Heart left ventricle (tissue), 16 donors: Measurements from ENCODE around the gene PCSK6. TPM values are rescaled to one million over a fixed set of nuclear protein-coding genes. Genes with fewer than 3 reads are reported as not detected.

Experiments used
- ATAC-seq, 4 donors: fragments of 200-7000 bp; cut with Tn5 transposase; one replicate each; pipeline ENCODE4 v1.9.1; 2020 to 2022; ENCODE audit warnings: moderate library complexity in 4 of 4, mild to moderate bottlenecking in 3 of 4, moderate number of reproducible peaks in 1 of 4
- DNase-seq, 5 donors: peaks; one replicate each; pipeline ENCODE4 v3.0.0-alpha.2; 2020
- H3K27ac ChIP-seq, 12 donors: fragments of 200-600 bp; sonication (generic) in 4 of 12; one replicate each; pipeline versions ENCODE4 v1.5.0 to v1.8.0; 2016 to 2022; ENCODE audit warnings: mild to moderate bottlenecking in 2 of 12
- H3K27me3 ChIP-seq, 9 donors: fragments of 200-600 bp; sonication (generic) in 2 of 9; one replicate each; pipeline versions ENCODE4 v1.5.1 to v1.8.0; 2016 to 2022; ENCODE audit warnings: mild to moderate bottlenecking in 3 of 9
- H3K36me3 ChIP-seq, 9 donors: fragments of 200-600 bp; sonication (generic) in 2 of 9; one replicate each; pipeline versions ENCODE4 v1.5.0 to v1.8.0; 2018 to 2022; ENCODE audit warnings: mild to moderate bottlenecking in 2 of 9
- H3K4me1 ChIP-seq, 12 donors: fragments of 200-600 bp; sonication (generic) in 4 of 12; one replicate each; pipeline versions ENCODE4 v1.5.0 to v1.8.0; 2016 to 2022; ENCODE audit warnings: mild to moderate bottlenecking in 3 of 12
- H3K4me3 ChIP-seq, 12 donors: fragments of 200-600 bp; sonication (generic) in 4 of 12; one replicate each; pipeline versions ENCODE4 v1.5.0 to v1.8.0; 2017 to 2022; ENCODE audit warnings: mild to moderate bottlenecking in 9 of 12, moderate library complexity in 4 of 12
- H3K9me3 ChIP-seq, 12 donors: fragments of 200-600 bp; sonication (generic) in 4 of 12; one replicate each; pipeline versions ENCODE4 v1.5.0 to v1.8.0; 2016 to 2022; ENCODE audit warnings: mild to moderate bottlenecking in 1 of 12
- CTCF ChIP-seq, 12 donors: fragments of 200-600 bp; sonication (generic) in 4 of 12; IDR thresholded peaks; one replicate each; pipeline versions ENCODE4 v1.5.0 to v1.8.0; 2018 to 2022; ENCODE audit warnings: antibody characterized with exemption in 12 of 12, mild to moderate bottlenecking in 5 of 12
- POLR2A ChIP-seq, 2 donors: fragments of 450-650 bp; IDR thresholded peaks; one replicate each; pipeline ENCODE4 v1.6.1; 2017; ENCODE audit warnings: antibody characterized with exemption in 2 of 2, mild to moderate bottlenecking in 2 of 2, moderate library complexity in 2 of 2
- WGBS, 4 donors: extraction: QIAGEN DNeasy Blood & Tissue Kit in 2 of 4; methylation state at CpG; one replicate each; pipeline versions ENCODE4 v1.1.5 to v1.1.7; 2013 to 2018; 5-methylcytosine and 5-hydroxymethylcytosine counted together
- intact Hi-C, 10 donors: fragments of 100-400 bp; cut with DNase I; formaldehyde crosslinking; loops; one replicate each; pipeline versions ENCODE4 v1.11.1 to v1.14.2; 2022
- polyA plus RNA-seq, 2 donors: library from polyadenylated mRNA; stranded (reverse); fragments of 200-250 nt; gene quantifications; one replicate each; pipeline ENCODE4 v1.2.3, GENCODE V29; 2013
- total RNA-seq, 9 donors: library from RNA; depleted of rRNA in 2 of 9; stranded (reverse); fragments of >200 nt in 2 of 9; fragmentation: NEBNext Ultra II Directional in 3 of 9; extraction: Animal tissue kit (Norgen Biotek cat#: 25700) in 3 of 9; gene quantifications; one replicate each; pipeline versions ENCODE4 v1.1.0 to v1.2.4, GENCODE V29; 2016 to 2023
- donor health status: ischemic (EF 13 %, LVEDD 7.1; RV severe dilation, severe dysfunction).
- donor health status: healthy with polysubstance abuse.
- donor health status: DM: no; HTN: yes; CAD: no.
- donor health status: DM: no; HTN: no; CAD: no.
- donor health status: ischemic (EF 25% LVEDD 6.9; RV normal size, moderate dysfunction).
- donor health status: ischemic (EF 25% LVEDD 5.7; RV mildly dilated, moderate dysfunction).
- donor health status: healthy.
- donor health status: DM: yes; HTN: yes; CAD: no.
- donor health status: ischemic (EF 35%, LVEDD 5.7; RV mildly dilated, moderate dysfunction).
- donor health status: nonischemic (EF 11% LVEDD 7.7; RV severe dilation, severe dysfunction).
- donor health status: DM: yes; HTN: yes; CAD: no.
- donor health status: PGD.
- donor health status: ischemic (EF 29% LVEDD 5.4; RV normal size, mild dysfunction).
- donor health status: nonischemic (EF 23%, LVEDD 6.1; RV moderate dilation, normal function).

The PCSK6 gene
- total and polyA plus RNA-seq, 11 donors, result 7.3 to 41.7 (median 22.3) TPM

- TF ChIP-seq CTCF (IDR thresholded peaks at IDR 0.05), result no peak
- no peak for TF ChIP-seq POLR2A (IDR thresholded peaks at IDR 0.05)
- H3K4me3 ChIP-seq, result no peak overlapping the region
- 74 to 91% (median 89%) methylated on average over 7 of the region's 7 CpGs for WGBS, 4 donors
- intact Hi-C loops, result no loop called here
- ATAC-seq, result no peak
- H3K4me1 ChIP-seq, result no peaks in the 10 kb centered on the region
- H3K27me3 ChIP-seq, result no peaks in the 10 kb centered on the region
- no peak overlapping the region for H3K27ac ChIP-seq
- H3K9me3 ChIP-seq, result no peaks in the 10 kb centered on the region
- no peak for DNase-seq
- peaks cover 0 to 26% (median 0%) of the 10 kb centered on the region in 9 donors for H3K36me3 ChIP-seq
Observed at GRCh38 chr15:101410612-101411011, 78.9 kb downstream of the PCSK6 start.

DNA sequence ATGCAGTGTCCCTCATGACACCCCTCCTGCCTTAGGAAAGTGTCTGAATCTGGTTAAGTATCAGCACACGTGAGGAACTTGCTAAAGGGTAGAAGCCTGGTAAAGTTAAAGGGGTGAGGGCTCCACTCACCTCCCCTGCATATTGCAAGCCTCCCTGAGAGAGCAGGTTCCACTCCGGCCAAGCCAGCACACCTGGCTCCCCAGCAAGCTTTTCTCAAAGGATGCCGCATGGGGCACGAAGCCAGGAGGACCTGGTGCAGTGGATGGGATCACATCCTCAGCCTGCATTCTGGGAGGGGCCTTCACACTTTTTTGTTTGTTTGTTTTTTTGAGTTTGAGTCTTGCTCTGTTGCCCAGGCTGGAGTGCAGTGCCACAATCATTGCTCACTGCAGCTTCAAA is 79.9 kb downstream of the PCSK6 start:
- WGBS, 4 donors, result 92 to 98% (median 95%) methylated on average over 4 of the region's 4 CpGs
- H3K27ac ChIP-seq, result no peak overlapping the region
- intact Hi-C loops, result no loop called here
- no peak for DNase-seq
- no peaks in the 10 kb centered on the region for H3K9me3 ChIP-seq
- H3K27me3 ChIP-seq, result no peaks in the 10 kb centered on the region
- H3K4me3 ChIP-seq, result no peak overlapping the region
- H3K4me1 ChIP-seq, result no peaks in the 10 kb centered on the region
- no peak for TF ChIP-seq CTCF (IDR thresholded peaks at IDR 0.05)
- H3K36me3 ChIP-seq, result peaks cover 0 to 26% (median 0%) of the 10 kb centered on the region in 9 donors
- ATAC-seq, result no peak

GRCh38 chr15:101407966-101408775 is 81.3 kb downstream of the PCSK6 start:
- no peak for TF ChIP-seq CTCF (IDR thresholded peaks at IDR 0.05)
- TF ChIP-seq POLR2A (IDR thresholded peaks at IDR 0.05), result no peak
- DNase-seq (no peak), ATAC-seq (no peak)
- Histone ChIP-seq H3K27ac (no peak overlapping the region), H3K9me3 (no peaks in the 10 kb centered on the region), H3K27me3 (no peaks in the 10 kb centered on the region), H3K4me3 (no peak overlapping the region), H3K4me1 (no peaks in the 10 kb centered on the region), H3K36me3 (peaks cover 0 to 26% (median 0%) of the 10 kb centered on the region in 9 donors)
- intact Hi-C loops, result no loop called here
- WGBS, 4 donors, result 86 to 93% (median 90%) methylated on average over 23 of the region's 23 CpGs

DNA sequence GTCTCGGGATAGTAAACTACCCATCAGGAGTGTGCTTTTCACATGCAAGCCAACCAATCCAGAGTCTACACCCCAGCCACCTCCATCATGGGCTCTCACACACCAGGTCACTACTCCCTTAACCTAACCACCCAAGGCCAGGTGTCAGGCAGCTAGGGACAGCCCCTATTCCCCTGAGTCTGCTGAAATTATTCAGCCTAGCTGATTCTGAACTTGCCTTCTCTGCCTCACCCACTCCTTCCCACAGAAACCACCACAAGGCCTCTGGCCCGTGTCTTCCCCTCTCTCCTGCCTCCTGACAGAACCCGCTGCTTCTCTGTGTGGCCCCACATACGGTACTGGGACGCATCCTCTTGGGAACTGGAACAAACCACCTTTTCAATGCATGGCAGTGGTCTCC is 82.1 kb downstream of the PCSK6 start:
- H3K9me3 ChIP-seq, result no peaks in the 10 kb centered on the region
- H3K4me3 ChIP-seq, result no peak overlapping the region
- 92 to 96% (median 94%) methylated on average over 5 of the region's 5 CpGs for WGBS, 4 donors
- no peaks in the 10 kb centered on the region for H3K27me3 ChIP-seq
- H3K4me1 ChIP-seq, result no peaks in the 10 kb centered on the region
- H3K27ac ChIP-seq, result no peak overlapping the region
- DNase-seq (no peak), ATAC-seq (no peak)
- H3K36me3 ChIP-seq, result peaks cover 0 to 26% (median 0%) of the 10 kb centered on the region in 9 donors
- intact Hi-C loops, result no loop called here
- TF ChIP-seq POLR2A (IDR thresholded peaks at IDR 0.05) (no peak), CTCF (IDR thresholded peaks at IDR 0.05) (no peak)
